Neural progenitor cell (in vitro differentiated cells): Measurements from ENCODE around the gene GALNTL6.

Source experiments
- EZH2 ChIP-seq: fragments of 200-600 bp; sonication (generic); IDR thresholded peaks from 2 replicates; pipeline ENCODE4 v1.6.1; 2017; ENCODE audit warnings: antibody characterized with exemption, mild to moderate bottlenecking, moderate library complexity
- TF ChIP-seq, protein P1 (sequence below): fragments of 200-600 bp; sonication (generic); IDR thresholded peaks from 2 replicates; pipeline ENCODE4 v1.5.1; 2017; ENCODE audit warnings: antibody characterized with exemption, mild to moderate bottlenecking

- no peak for TF ChIP-seq EZH2
- TF ChIP-seq, protein P1, sequence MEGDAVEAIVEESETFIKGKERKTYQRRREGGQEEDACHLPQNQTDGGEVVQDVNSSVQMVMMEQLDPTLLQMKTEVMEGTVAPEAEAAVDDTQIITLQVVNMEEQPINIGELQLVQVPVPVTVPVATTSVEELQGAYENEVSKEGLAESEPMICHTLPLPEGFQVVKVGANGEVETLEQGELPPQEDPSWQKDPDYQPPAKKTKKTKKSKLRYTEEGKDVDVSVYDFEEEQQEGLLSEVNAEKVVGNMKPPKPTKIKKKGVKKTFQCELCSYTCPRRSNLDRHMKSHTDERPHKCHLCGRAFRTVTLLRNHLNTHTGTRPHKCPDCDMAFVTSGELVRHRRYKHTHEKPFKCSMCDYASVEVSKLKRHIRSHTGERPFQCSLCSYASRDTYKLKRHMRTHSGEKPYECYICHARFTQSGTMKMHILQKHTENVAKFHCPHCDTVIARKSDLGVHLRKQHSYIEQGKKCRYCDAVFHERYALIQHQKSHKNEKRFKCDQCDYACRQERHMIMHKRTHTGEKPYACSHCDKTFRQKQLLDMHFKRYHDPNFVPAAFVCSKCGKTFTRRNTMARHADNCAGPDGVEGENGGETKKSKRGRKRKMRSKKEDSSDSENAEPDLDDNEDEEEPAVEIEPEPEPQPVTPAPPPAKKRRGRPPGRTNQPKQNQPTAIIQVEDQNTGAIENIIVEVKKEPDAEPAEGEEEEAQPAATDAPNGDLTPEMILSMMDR, result no peak
Measured at GRCh38 chr4:172680691-172681090, 867.5 kb downstream of the GALNTL6 start.
